Suprapubic skin (tissue), 3 donors: Measurements from ENCODE around the gene NGLY1.

ENCODE experiments used
- CTCF ChIP-seq, 2 donors: fragments of 200-600 bp in 1 of 2; fragments of 450-650 bp in 1 of 2; sonication (generic) in 1 of 2; IDR thresholded peaks; one replicate each; pipeline ENCODE4 v1.5.1; 2016 to 2019; ENCODE audit warnings: antibody characterized with exemption in 2 of 2, mild to moderate bottlenecking in 1 of 2, moderate library complexity in 1 of 2
- EP300 ChIP-seq: sonication (generic); formaldehyde crosslinking; IDR thresholded peaks from one replicate; pipeline ENCODE4 v1.6.1; 2017; ENCODE audit warnings: antibody characterized with exemption
- POLR2A ChIP-seq, 2 donors: fragments of 450-650 bp; IDR thresholded peaks; one replicate each; pipeline ENCODE4 v1.6.1; 2017; ENCODE audit warnings: antibody characterized with exemption in 2 of 2, mild to moderate bottlenecking in 2 of 2, moderate library complexity in 2 of 2

DNA sequence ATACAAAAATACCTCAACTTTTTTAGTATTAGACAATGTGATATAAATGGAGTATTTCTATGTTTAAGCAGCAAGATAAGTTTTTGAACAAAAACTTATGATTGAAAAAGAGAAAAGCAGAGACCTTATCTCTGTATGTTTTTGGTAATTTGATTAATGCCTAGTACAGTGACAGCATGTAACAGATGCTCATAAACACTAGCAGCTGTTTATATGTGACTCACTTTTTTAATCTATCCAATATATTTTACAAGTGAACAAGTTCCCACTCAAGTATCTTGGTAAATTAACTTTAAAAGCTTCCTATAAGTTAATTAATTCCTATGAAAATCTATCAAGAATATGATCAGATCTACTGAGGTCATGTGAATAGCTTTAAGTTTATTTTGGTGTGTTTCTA lies 55.1 kb downstream of the NGLY1 start:
- TF ChIP-seq CTCF (IDR thresholded peaks at IDR 0.05) (no peak), POLR2A (IDR thresholded peaks at IDR 0.05) (no peak), EP300 (no peak)
